Esophagus squamous epithelium (tissue), 4 donors: Measurements from ENCODE around the gene ABCC1.

ENCODE experiments used
- POLR2A ChIP-seq, 4 donors: fragments of 450-650 bp; IDR thresholded peaks; one replicate each; pipeline ENCODE4 v1.6.1; 2017; ENCODE audit warnings: antibody characterized with exemption in 4 of 4, mild to moderate bottlenecking in 4 of 4, moderate library complexity in 3 of 4
- TF ChIP-seq, protein P1 (sequence below), 6 experiments: fragments of 450-650 bp in 4 of 6; fragments of 200-600 bp in 2 of 6; sonication (generic) in 2 of 6; IDR thresholded peaks; one replicate each; pipeline ENCODE4 v1.5.1; 2016 to 2019; ENCODE audit warnings: antibody characterized with exemption in 6 of 6, mild to moderate bottlenecking in 4 of 6, moderate library complexity in 4 of 6

DNA sequence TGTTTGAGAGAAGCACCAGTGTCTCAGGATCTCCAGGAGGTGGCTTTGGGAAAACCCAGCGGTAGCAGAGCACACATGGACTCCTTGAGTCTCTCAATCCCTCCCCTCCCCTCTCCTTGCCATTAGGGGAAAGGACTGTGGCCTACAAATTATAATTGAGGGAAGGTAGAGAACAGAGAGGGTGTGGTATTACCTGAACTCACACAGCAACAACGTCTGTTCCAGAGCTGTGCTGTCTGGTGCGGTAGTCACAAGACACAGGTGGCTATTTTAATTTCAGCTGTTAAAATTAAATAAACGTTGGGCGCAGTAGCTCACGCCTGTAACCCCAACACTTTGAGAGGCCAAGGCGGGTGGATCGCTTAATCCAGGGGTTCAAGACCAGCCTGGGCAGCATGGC lies 163.7 kb downstream of the ABCC1 start:
- TF ChIP-seq, protein P1, sequence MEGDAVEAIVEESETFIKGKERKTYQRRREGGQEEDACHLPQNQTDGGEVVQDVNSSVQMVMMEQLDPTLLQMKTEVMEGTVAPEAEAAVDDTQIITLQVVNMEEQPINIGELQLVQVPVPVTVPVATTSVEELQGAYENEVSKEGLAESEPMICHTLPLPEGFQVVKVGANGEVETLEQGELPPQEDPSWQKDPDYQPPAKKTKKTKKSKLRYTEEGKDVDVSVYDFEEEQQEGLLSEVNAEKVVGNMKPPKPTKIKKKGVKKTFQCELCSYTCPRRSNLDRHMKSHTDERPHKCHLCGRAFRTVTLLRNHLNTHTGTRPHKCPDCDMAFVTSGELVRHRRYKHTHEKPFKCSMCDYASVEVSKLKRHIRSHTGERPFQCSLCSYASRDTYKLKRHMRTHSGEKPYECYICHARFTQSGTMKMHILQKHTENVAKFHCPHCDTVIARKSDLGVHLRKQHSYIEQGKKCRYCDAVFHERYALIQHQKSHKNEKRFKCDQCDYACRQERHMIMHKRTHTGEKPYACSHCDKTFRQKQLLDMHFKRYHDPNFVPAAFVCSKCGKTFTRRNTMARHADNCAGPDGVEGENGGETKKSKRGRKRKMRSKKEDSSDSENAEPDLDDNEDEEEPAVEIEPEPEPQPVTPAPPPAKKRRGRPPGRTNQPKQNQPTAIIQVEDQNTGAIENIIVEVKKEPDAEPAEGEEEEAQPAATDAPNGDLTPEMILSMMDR (IDR thresholded peaks at IDR 0.05), result no peak
- TF ChIP-seq POLR2A (IDR thresholded peaks at IDR 0.05), result no peak
